HG03139 (cell line): Measurements from ENCODE around the gene WDR90.

Experiments
- ATAC-seq: cut with Tn5 transposase; IDR thresholded peaks from one replicate; pipeline ENCODE4 v1.9.1; 2021; ENCODE audit not compliant: unreplicated experiment

Gene WDR90

DNA sequence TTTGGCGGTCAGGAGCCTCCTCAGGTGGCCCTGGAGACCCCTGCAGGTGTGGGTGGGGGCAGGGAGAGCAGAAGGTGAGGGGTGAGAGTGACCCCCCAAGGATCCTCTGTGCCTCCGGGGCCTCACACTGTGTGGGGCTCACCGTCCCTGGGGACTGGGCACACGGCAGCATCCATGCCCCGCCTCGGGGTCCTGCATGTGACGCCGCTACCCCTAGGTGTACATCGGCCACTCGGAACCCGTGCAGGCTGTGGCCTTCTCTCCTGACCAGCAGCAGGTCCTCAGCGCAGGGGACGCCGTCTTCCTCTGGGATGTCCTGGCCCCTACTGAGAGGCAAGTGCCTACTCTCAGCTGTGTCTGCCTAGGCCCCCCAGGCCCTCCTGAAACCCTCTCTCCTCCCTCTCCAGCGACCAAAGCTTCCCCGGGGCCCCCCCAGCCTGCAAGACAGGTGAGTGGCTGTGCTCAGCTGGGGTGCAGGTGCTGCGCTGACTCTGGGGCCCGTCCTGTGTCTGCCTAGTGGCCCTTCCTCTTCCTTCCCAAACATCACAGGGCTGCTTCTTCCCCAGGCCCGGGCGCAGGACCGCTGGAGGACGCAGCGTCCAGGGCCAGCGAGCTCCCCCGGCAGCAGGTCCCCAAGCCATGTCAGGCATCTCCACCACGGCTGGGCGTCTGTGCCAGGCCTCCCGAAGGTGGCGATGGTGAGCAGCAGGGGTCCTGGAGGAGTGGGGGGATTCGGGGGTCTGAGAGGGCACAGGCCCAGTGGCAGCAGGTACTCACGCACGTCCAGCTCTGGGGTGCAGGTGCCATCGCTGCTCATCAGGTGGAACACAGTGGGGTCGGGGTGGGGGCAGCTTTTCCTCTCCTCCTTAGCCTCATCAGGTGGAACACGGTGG, 9.8 kb downstream of the WDR90 start:
- ATAC-seq = no peak

DNA sequence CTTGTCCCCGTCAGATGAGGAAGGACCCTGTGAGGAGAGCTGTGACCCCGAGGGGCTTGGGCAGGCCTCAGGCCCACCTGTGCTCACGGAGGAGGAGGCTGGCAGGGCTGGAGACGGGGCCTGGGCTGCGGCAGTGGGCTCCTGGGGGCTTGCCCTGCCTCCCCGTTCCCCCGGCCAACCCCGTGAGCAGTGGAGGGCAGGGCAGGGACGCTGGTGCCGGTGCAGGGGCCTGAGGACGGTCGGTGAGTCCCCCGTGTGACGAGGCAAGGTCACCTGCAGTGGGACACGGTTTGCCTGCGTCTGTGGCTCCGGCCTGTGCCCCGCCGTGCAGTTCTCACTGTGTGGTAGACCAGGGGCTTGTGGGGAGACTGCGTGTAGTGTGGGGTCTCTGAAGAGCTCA, 10.5 kb downstream of the WDR90 start:
- no peak for ATAC-seq

DNA sequence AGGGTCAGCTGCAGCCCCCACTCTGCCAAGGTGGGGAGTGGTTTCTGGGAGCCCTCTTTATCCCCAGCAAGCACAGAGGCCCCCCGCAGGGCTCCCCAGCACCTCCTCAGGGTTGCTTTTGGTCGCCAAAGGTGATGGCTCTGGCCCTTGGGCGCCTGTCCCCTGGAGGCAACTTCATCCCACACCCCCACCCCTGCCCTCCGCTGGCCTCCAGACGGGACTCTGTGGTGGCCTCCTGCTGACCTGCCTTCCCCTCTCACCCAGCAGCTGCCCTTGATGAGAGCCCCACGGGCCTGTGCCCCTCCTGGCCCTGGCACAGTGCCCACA, 10.9 kb downstream of the WDR90 start:
- ATAC-seq = no peak

DNA sequence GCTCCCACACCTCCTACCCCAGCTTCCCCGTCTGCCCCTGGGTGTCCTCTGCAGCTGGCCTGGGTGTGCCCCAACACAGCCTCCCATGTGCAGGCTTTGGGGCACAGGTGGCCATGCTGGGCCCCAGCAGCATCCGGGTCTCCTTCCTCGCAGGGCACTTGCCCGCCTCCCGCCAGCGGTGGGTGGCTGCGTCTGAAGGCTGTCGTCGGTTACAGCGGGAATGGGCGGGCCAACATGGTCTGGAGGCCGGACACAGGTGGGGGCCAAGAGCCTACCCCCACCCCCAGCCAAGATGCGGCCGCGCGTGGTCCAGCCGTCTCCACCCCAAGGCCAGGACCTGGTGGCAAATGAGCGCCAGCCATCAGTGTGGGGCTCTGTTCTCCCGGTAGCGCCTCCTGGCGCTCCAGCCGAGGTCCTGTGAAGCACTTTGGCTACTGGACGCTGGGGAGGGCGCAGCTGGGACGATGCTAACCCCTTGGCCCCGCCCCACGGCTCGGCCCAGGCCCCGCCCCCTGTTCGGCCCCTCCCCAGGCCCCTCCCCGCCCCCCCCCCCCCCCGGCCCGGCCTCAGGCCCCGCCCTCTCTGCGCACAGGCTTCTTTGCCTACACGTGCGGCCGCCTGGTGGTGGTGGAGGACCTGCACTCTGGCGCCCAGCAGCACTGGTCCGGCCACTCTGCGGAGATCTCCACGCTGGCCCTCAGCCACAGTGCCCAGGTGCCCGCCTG, 11.5 kb downstream of the WDR90 start:
- no peak for ATAC-seq

DNA sequence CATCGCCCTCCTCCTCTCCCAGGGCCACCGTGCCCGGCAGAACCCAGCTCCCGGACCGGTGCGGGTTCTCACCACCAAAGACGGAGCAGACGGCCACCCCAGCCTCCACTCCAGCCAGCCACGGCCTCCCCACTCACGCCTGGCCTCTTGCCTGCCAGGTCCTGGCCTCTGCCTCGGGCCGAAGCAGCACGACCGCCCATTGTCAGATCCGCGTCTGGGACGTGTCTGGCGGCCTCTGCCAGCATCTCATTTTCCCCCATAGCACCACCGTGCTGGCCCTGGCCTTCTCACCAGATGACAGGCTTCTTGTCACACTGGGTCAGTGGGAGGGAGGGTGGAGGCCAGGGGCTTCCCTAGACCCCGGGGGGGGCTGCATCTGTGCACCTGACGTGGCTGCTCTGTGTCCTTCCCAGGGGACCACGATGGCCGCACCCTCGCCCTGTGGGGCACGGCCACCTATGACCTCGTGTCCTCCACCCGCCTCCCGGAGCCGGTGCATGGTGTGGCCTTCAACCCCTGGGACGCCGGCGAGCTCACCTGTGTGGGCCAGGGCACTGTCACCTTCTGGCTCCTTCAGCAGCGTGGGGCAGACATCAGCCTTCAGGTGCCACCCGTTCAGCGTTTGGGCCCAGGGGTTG, 12.1 kb downstream of the WDR90 start:
- ATAC-seq = no peak

DNA sequence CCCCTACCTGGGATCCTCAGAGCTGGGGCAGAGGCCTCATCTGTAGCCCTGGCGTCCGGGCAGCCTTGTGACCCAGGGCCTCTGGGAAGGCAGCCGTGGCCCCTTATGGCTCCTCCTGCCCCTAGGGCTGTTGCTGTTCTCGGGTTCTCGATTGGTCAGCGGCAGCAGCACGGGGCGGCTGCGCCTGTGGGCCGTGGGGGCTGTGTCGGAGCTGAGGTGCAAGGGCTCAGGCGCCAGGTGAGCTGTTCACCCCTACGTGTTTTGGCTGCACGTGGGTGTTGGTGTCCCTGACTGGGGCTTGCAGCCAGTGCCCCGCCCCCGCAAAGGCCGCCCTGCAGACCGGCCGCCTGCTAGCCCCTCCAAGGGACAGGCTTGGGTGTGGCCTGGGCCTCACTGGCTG, 12.9 kb downstream of the WDR90 start:
- no peak for ATAC-seq

DNA sequence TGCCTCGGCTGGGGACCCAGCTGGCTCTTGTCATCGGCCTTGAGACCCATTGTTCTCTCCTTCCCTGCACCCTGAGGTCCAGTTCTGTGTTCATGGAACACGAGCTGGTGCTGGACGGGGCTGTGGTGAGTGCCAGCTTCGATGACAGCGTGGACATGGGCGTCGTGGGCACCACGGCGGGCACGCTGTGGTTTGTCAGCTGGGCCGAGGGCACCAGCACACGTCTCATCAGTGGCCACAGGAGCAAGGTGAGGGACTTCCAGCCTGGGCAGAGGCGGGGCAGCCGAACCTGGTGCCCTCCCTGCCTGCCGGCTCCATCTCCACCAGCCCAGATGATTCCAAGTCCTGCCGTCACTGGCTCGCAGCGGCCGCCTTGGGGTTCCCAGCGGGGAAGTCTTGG, 13.4 kb downstream of the WDR90 start:
- ATAC-seq = no peak

DNA sequence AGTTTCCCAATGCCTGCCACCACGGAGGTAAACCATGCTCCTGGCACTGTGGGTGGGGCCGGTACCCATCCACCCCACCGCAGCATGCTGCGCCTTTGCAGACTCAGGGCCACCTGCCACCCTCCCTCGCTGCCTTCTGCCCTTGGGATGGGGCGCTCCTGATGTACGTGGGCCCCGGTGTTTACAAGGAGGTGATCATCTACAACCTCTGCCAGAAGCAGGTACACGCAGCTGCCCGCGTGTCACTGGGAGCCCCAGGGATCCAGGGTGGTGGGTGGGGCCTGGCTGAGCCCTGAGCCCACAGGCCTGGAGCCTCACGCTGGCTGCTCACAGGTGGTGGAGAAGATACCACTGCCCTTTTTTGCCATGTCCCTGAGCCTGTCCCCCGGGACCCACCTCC, 17.4 kb downstream of the WDR90 start:
- ATAC-seq = no peak

DNA sequence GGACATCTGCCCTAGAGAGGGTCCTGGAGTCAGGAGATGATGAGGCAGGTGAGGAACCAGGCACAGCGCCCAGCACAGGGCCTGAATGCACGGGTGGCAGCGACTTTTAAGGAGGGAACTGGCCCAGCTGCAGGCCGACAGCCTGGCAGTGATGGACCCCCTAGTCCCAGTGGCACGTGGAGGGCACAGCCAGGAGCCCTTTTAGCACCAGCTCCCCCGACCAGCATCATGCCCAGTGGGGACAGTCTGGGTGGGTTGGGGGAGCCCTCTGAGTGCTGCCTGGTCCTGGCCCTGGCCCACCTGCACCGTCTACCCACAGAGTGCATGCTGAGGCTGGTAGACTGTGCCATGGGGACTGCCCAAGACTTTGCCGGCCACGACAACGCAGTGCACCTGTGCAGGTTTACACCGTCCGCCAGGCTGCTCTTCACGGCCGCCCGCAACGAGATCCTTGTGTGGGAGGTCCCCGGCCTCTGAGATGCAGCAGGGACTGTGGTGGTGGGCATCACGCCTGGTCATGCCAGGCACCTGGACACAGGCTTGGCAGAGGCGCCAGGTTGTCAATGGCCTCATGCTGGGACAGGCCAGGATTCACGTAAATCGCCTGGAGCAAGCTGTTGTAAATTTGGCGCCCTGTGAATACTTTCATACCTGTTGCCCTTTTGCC, 18.1 kb downstream of the WDR90 start:
- ATAC-seq = no peak

DNA sequence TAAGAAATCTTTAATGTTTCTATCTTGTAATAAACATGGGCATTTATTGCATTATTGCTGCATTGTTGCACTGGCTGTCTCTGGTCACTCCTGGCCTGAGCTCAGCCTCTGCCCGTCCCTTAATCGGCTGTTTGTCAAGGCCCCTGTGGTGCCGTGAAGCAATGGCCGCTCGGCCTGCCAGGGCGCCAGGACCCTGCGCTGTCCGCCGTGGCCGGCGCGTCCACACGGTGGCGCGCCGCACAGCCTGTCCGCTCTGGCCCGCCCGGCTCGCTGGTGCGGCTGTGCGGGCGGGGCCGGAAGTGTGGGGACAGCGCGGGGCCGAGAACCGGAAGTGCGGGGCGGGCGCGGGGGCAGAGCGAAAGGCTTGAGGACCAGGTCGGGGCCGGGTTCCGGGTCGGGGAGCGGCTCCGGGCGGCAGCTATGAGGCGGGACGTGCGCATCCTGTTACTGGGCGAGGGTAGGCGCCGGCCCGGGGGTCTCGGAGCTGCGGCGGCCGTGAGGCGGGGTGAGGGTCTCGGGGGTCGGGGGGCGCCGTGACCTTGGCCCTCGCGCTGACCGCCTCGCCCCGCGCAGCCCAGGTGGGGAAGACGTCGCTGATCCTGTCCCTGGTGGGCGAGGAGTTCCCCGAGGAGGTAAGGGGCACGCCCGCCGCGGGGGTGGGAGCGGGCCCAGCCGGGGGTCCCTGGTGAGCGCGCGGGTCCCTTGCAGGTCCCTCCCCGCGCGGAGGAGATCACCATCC, 18.8 kb downstream of the WDR90 start, which contains the start of gene RHOT2:
Gene RHOT2, plus strand, starts transcription at position 353 of the 739 bp plus-strand sequence. Its CDS starts 68 bp downstream, at position 421.
- peak; percentile 78 for ATAC-seq

DNA sequence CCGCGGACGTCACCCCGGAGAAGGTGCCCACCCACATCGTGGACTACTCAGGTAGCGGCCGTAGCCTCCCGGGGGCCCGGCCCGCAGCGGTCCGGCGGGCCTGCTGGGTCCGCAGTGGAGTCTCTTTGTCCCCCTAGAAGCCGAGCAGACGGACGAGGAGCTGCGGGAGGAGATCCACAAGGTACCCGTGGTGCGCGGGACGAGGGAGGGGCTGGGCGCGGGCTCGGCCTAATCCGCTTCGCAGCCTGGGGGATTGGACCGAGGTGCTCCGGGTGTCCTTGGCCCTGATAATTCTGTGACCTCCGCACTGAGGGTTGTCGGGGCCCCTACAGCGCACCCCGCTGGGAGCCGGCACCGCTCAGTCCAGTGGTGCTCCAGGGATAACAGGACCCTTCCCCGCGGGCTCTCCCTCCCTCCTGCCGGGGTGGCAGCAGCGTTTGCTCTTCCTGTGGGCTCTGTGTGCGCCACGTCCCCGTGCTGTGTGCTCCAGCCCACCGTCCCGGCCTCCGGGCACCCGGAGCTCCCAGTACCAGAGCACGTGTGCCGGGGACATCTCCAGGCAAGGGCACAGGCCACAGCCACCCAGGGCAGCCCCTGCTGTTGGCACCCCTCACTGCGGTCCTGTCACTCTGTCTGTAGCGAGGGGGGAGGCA, 19.5 kb downstream of the WDR90 start:
- no peak for ATAC-seq

DNA sequence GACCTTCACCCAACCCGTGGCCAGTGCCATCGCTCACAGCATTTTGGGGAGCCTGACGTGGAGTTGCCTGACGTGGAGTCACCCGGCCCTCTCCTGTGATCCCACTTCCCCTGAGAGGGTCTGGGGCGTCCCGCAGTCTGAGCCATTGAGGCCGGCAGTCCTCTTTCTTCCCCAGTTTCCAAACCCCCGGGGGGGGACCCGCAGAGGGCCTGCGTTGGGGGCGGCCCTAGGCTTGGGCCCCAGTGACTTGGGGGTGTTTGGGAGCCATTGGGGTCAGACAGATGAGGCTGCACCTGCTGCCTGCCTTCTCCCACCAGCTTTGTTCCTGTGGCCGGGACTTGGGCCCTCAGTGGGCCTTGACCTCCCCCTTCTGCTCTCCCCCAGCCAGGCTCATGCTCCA, 20.5 kb downstream of the WDR90 start:
- ATAC-seq = no peak

DNA sequence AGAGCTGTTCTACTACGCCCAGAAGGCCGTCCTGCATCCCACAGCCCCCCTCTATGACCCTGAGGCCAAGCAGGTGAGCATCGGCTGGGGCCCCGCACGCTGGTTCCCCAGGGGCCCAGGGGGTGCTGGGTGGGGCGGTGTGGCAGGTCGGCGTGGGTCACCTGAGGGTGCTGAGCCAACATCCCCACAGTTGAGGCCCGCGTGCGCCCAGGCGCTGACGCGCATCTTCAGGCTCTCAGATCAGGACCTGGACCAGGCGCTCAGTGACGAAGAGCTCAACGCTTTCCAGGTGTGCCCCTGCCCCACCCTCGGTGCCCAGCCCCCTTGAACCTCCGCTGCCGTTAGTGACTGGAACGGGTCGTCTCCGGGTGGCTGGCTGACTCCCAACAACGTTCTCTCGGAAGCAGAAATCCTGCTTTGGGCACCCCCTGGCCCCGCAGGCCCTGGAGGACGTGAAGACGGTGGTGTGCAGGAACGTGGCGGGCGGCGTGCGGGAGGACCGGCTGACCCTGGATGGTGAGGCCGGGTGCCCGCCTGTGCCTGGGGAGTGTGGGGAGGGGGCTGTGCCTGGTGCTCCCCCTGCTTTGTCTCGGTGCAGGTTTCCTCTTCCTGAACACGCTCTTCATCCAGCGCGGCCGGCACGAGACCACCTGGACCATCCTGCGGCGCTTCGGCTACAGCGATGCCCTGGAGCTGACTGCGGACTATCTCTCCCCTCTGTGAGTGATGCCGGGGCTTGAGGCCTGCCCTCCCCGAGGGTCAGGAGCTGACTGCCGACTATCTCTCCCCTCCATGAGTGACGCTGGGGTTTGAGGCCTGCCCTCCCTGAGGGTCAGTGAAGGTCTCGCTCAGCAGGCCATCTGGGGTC, 21.6 kb downstream of the WDR90 start:
- ATAC-seq = no peak

DNA sequence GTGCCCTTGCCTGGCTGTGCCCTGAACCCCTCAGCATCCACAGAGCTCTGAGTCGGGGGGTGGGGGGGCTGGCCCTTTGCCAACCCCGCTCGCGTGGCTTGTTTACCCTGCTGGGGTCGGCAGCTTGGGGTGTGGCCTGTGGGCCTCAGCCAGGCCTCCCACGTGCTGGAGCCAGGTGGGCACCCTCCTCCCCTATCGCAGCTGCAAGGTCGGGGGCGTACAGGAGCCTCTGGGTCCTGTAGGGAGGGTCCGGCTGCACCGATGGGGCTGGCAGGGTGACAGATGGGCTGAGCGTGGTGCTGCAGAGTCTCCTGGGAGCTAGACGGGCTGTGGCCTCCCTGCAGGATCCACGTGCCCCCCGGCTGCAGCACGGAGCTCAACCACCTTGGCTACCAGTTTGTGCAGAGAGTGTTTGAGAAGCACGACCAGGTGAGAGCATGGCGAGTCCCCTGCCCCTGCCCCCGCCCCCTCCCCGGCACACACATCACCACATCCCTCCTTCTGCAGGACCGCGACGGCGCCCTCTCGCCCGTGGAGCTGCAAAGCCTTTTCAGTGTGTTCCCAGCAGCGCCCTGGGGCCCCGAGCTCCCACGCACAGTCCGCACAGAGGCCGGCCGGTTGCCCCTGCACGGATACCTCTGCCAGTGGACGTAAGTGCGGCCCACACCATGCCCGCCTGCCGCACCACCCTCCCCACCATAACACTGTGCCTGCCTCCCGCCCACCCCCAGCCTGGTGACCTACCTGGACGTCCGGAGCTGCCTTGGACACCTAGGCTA, 22.4 kb downstream of the WDR90 start:
- no peak for ATAC-seq

DNA sequence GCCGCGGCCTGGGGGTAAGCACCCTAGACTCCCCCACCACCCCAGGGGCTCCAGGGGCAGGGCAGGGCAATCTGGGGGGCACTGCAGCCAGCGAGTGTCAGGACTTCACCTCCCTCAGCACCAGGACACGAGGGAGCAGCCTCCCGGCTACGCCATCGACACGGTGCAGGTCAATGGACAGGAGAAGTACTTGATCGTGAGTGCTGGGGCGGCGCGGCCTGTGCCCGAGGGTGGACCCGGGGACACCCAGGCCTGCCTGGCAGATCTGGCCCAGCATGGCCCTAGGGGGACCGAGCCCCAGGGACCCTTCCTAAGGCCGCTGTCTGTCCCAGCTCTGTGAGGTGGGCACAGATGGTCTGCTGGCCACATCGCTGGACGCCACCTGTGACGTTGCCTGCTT, 23.2 kb downstream of the WDR90 start:
- ATAC-seq = no peak

DNA sequence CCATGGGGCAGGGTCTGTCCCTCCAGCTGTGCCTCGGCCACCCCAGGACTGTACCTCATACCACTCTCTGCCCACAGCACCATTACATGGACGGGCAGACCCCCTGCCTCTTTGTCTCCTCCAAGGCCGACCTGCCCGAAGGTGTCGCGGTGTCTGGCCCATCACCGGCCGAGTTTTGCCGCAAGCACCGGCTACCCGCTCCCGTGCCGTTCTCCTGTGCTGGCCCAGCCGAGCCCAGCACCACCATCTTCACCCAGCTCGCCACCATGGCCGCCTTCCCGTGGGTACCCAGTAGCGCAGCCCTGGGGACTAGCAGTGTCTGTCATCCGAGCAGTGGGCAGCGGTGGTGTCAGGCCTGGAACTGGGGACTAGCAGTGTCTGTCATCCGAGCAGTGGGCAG, 23.7 kb downstream of the WDR90 start:
- ATAC-seq = no peak

DNA sequence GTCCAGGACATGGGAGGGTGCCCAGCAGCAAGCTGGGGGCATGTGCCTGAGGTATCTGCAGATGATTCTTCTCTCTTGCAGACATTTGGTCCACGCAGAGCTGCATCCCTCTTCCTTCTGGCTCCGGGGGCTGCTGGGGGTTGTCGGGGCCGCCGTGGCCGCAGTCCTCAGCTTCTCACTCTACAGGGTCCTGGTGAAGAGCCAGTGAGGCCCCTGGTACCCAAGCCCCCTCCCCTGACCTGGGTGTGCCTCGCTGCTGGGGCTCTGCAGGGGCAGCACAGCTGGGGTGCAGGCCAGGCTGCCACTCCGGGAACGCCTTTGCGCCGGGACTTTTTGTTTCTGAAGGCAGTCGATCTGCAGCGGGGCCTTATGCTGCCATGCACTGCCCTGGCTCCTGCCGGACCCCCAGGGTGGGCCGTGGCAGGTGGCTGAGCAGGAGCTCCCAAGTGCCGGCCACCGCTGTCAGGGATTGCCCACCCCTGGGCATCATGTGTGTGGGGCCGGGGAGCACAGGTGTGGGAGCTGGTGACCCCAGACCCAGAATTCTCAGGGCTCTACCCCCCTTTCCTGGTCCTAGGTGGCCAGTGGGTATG, 24.3 kb downstream of the WDR90 start:
- ATAC-seq = no peak

DNA sequence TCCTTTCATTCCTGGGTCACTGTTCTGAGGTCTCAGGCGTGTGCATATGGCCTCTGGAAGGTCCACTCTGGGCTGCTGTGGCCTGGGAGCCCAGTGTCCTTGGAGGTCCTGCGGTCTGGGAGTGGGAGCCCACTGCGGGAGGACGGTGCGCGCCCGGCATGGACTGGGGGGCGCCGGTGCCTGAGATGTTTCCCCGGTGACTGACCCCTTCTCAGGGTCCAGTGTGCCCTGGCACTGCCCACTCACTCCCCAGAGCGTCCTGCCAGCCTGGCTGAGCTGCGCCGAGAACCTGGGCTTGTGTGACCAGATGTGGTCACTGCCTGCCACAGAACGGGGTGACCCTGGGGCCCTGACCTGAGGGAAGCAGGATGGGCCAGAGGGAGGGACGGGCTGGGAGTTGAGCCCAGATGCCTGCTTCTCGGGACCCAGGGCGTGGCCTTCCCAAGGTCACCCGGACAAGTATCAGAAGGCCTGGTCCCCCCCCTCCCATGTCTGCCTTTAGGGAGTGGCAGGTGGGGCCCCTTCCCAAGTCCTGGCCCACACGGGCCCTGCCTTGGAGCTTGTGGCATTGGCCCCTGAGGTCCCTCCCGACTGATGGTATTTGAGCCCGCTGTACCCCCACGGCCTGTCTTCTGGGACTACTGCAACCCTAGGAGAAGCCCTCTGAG, 25.2 kb downstream of the WDR90 start:
- ATAC-seq = no peak
